Measurements from ENCODE around the gene OCA2. TPM values are rescaled to one million over a fixed set of nuclear protein-coding genes. Genes with fewer than 3 reads are reported as not detected.

OCA2 gene
- total RNA-seq, 2 donors from 2014 or later: not detected

- ATAC-seq: no peak
These were observed 13.8 kb upstream of the OCA2 start for GRCh38 chr15:28112962-28113361.

GRCh38 chr15:28112101-28112760 is 13.1 kb upstream of the OCA2 start:
- no peak for TF ChIP-seq POLR2A (IDR thresholded peaks at IDR 0.05)
- no peak for TF ChIP-seq CTCF (IDR thresholded peaks at IDR 0.05)
- Histone ChIP-seq H3K4me1 (peaks cover 5% of the 10 kb centered on the region), H3K4me3 (no peak overlapping the region), H3K27me3 (peaks cover 0 to 3% of the 10 kb centered on the region in 2 donors), H3K36me3 (replicated peaks in 1 of 2; ENCODE audit: insufficient read depth in 1 of 2, low read depth in 2 of 2) (peaks cover 0 to 24% of the 10 kb centered on the region in 2 donors), H3K27ac (no peak overlapping the region), H3K9me3 (no peaks in the 10 kb centered on the region)
- WGBS, 2 donors: 93 to 95% methylated on average over 20 of the region's 20 CpGs
- intact Hi-C loops (cut with DNase I): loop anchor here (10.0 kb wide), 1 partner anchor 1217 kb away; no protein-coding TSS in a partner anchor
- DNase-seq (no peak), ATAC-seq (no peak)

More at GRCh38 chr15:28112962-28113361, 13.8 kb upstream of the OCA2 start:
- Histone ChIP-seq H3K9me3 (no peaks in the 10 kb centered on the region), H3K36me3 (replicated peaks in 1 of 2; ENCODE audit: insufficient read depth in 1 of 2, low read depth in 2 of 2) (peaks cover 0 to 24% of the 10 kb centered on the region in 2 donors), H3K27ac (no peak overlapping the region), H3K4me3 (no peak overlapping the region), H3K4me1 (no peaks in the 10 kb centered on the region), H3K27me3 (no peaks in the 10 kb centered on the region)
- no peak for TF ChIP-seq CTCF (IDR thresholded peaks at IDR 0.05)
- TF ChIP-seq POLR2A (IDR thresholded peaks at IDR 0.05): no peak
- DNase-seq: no peak
- WGBS, 2 donors: 90 to 94% methylated on average over 22 to 26 of the region's 26 CpGs
- intact Hi-C loops (cut with DNase I): loop anchor here (10.0 kb wide), 1 partner anchor 1218 kb away; no protein-coding TSS in a partner anchor

- TF ChIP-seq CTCF (IDR thresholded peaks at IDR 0.05): no peak
- TF ChIP-seq POLR2A (IDR thresholded peaks at IDR 0.05): no peak
- H3K27me3 ChIP-seq: peaks cover 0 to 10% of the 10 kb centered on the region in 2 donors
- no peak for DNase-seq
- no peaks in the 10 kb centered on the region for H3K9me3 ChIP-seq
- peaks cover 0 to 24% of the 10 kb centered on the region in 2 donors for H3K36me3 ChIP-seq (replicated peaks in 1 of 2; ENCODE audit: insufficient read depth in 1 of 2, low read depth in 2 of 2)
- 89 to 95% methylated on average over 26 of the region's 26 CpGs for WGBS, 2 donors
- peaks cover 12% of the 10 kb centered on the region for H3K4me1 ChIP-seq
- H3K27ac ChIP-seq: no peak overlapping the region
- intact Hi-C loops (cut with DNase I): loop anchor here (10.0 kb wide), 1 partner anchor 1217 kb away; no protein-coding TSS in a partner anchor
- H3K4me3 ChIP-seq: no peak overlapping the region
- ATAC-seq: no peak
These were observed 12.4 kb upstream of the OCA2 start for GRCh38 chr15:28111543-28111942.

- Histone ChIP-seq H3K36me3 (replicated peaks in 1 of 2; ENCODE audit: insufficient read depth in 1 of 2, low read depth in 2 of 2) (peaks cover 0 to 19% of the 10 kb centered on the region in 2 donors), H3K27ac (no peak overlapping the region), H3K27me3 (peaks cover 0 to 15% of the 10 kb centered on the region in 2 donors), H3K4me1 (peaks cover 16% of the 10 kb centered on the region), H3K4me3 (no peak overlapping the region), H3K9me3 (no peaks in the 10 kb centered on the region)
- ATAC-seq: no peak
- intact Hi-C loops (cut with DNase I): loop anchor here (10.0 kb wide), 1 partner anchor 1216 kb away; no protein-coding TSS in a partner anchor
- 76 to 79% methylated on average over 7 of the region's 7 CpGs for WGBS, 2 donors
- TF ChIP-seq CTCF (IDR thresholded peaks at IDR 0.05): no peak
- TF ChIP-seq POLR2A (IDR thresholded peaks at IDR 0.05): no peak
- DNase-seq: no peak
These were observed 11.4 kb upstream of the OCA2 start for GRCh38 chr15:28110481-28110881.
